ENCODE results near the gene LYPLAL1. TPM values are rescaled to one million over a fixed set of nuclear protein-coding genes. Genes with fewer than 3 reads are reported as not detected.

LYPLAL1 gene
- total RNA-seq, 1 experiment from 2014 or later = 21.1 TPM

DNA sequence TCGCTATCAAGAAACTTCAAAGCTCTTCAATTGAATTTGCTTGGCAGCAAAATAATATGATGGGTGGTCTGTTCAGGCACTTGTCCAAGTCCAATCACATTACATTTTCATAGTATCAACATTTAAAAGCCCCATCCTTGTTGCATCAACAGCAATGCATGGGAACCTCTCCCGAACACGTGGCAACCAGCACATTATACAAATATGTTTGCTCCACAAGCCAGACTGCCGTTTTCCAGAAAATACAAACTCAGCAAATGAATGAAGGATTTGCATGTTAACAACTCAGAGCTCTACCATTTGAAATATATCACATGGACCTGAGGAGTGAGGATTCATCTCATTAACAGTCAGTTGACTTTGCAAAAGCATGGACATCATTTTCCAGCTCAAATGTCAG, 20.0 kb upstream of the LYPLAL1 start:
- H3K27me3 ChIP-seq (ENCODE audit: insufficient read depth, low read length) = no peaks in the 10 kb centered on the region
- no peaks in the 10 kb centered on the region for H3K9me3 ChIP-seq (ENCODE audit: control insufficient read depth, low read depth, low read length)
- H4K8ac ChIP-seq (replicated peaks; ENCODE audit: insufficient read length, low read depth, low read length) = no peak overlapping the region
- H2BK12ac ChIP-seq (ENCODE audit: insufficient read length, low read depth, low read length) = no peak overlapping the region
- H3K18ac ChIP-seq (ENCODE audit: insufficient read length, low read depth, low read length) = no peak overlapping the region
- no peak overlapping the region for H3K4me3 Mint-ChIP-seq
- no peaks in the 10 kb centered on the region for H4K20me1 ChIP-seq (ENCODE audit: control insufficient read depth, insufficient read depth, insufficient read length)
- WGBS (ENCODE audit: extremely low coverage, insufficient read length, low lambda C conversion rate) = no CpG with 5 or more reads among the region's 4 CpGs
- H3K4ac ChIP-seq (ENCODE audit: low read depth, low read length) = no peak overlapping the region
- H3K14ac ChIP-seq (ENCODE audit: insufficient read depth, low read length) = no peak overlapping the region
- H3K23ac ChIP-seq (ENCODE audit: insufficient read length, low read depth, low read length) = no peak overlapping the region
- no peak for TF ChIP-seq CTCF (conservative IDR thresholded peaks at IDR 0.05)
- H2BK120ac ChIP-seq (ENCODE audit: low read depth, low read length, poor library complexity, severe bottlenecking) = no peak overlapping the region
- H2BK20ac ChIP-seq (ENCODE audit: low read depth, low read length, poor library complexity, severe bottlenecking) = no peak overlapping the region
- no peaks in the 10 kb centered on the region for H3K27me3 Mint-ChIP-seq (ENCODE audit: low read depth)
- H3K79me1 ChIP-seq (ENCODE audit: insufficient read depth, low read depth, low read length, poor library complexity, severe bottlenecking) = no peaks in the 10 kb centered on the region
- H4K91ac ChIP-seq (ENCODE audit: insufficient read length, low read depth, low read length) = no peak overlapping the region
- H4K5ac ChIP-seq (ENCODE audit: insufficient read length, low read depth, low read length) = no peak overlapping the region
- no peaks in the 10 kb centered on the region for H3K9me3 Mint-ChIP-seq
- no peak overlapping the region for H3T11ph ChIP-seq (ENCODE audit: low read length)
- H2AFZ ChIP-seq (ENCODE audit: low read length) = no peak overlapping the region
- no peaks in the 10 kb centered on the region for H3K36me3 Mint-ChIP-seq (ENCODE audit: insufficient read depth in 1 of 3, low read depth in 3 of 3)
- no peak overlapping the region for H3K4me2 ChIP-seq (ENCODE audit: insufficient read depth, insufficient read length, low read length)
- no peak overlapping the region for H3K9ac ChIP-seq (ENCODE audit: extremely low read depth, insufficient read length, low read length)
- H2BK5ac ChIP-seq (ENCODE audit: insufficient read length, low read length) = no peak overlapping the region
- H3K79me2 ChIP-seq (ENCODE audit: insufficient read depth, low read length) = no peaks in the 10 kb centered on the region
- H3K27ac Mint-ChIP-seq = no peak overlapping the region
- H3K27ac ChIP-seq (ENCODE audit: insufficient read length, low read depth, low read length) = no peak overlapping the region
- H2BK15ac ChIP-seq (ENCODE audit: low read depth, low read length) = no peak overlapping the region
- DNase-seq = no peak
- H3K4me1 Mint-ChIP-seq = no peaks in the 10 kb centered on the region
- no peaks in the 10 kb centered on the region for H3K23me2 ChIP-seq (ENCODE audit: insufficient read length, low read depth, low read length, poor library complexity, severe bottlenecking)
- H3K56ac ChIP-seq (ENCODE audit: insufficient read length, low read depth, low read length) = no peak overlapping the region
- no peak overlapping the region for H2AK5ac ChIP-seq (ENCODE audit: insufficient read length, low read length)
- no peaks in the 10 kb centered on the region for H3K4me1 ChIP-seq (ENCODE audit: insufficient read depth, low read length)
